Kidney (tissue), 14 donors: ENCODE results near the gene DSE. TPM values are rescaled to one million over a fixed set of nuclear protein-coding genes. Genes with fewer than 3 reads are reported as not detected.

ENCODE experiments used
- DNase-seq, 5 donors: peaks; one replicate each; pipeline ENCODE4 v3.0.0-alpha.2; 2013 to 2020
- FAIRE-seq: peaks from 2 replicates; lab custom pipeline; 2012; peaks lifted over from hg19 to GRCh38; lab: Jason Lieb, UNC
- H3K27ac ChIP-seq, 2 donors: one replicate each; pipeline ENCODE4 v1.7.0; 2013; ENCODE audit warnings: low read depth in 2 of 2, low read length in 2 of 2, inconsistent platforms in 1 of 2
- H3K27me3 ChIP-seq: one replicate; pipeline ENCODE4 v1.7.1; 2013; ENCODE audit warnings: low read length, inconsistent platforms; ENCODE audit not compliant: control insufficient read depth, insufficient read depth
- H3K36me3 ChIP-seq, 3 donors: one replicate each; pipeline versions ENCODE4 v1.7.0 to v1.7.1; 2013; ENCODE audit warnings: low read length in 3 of 3, control low read depth in 1 of 3, inconsistent platforms in 1 of 3; ENCODE audit not compliant: insufficient read depth in 3 of 3, control insufficient read depth in 2 of 3
- H3K4me1 ChIP-seq, 3 donors: one replicate each; pipeline versions ENCODE4 v1.7.0 to v1.7.1; 2013; ENCODE audit warnings: low read length in 3 of 3, inconsistent platforms in 1 of 3, low read depth in 1 of 3; ENCODE audit not compliant: control insufficient read depth in 2 of 3, insufficient read depth in 2 of 3
- H3K4me3 ChIP-seq, 3 donors: one replicate each; pipeline versions ENCODE4 v1.7.0 to v1.8.1; 2013; ENCODE audit warnings: low read length in 3 of 3, control low read depth in 1 of 3, inconsistent platforms in 1 of 3
- H3K9ac ChIP-seq, 3 donors: one replicate each; pipeline versions ENCODE4 v1.7.0 to v1.7.1; 2013; ENCODE audit warnings: low read length in 3 of 3, control low read depth in 1 of 3, inconsistent platforms in 1 of 3
- H3K9me3 ChIP-seq, 3 donors: one replicate each; pipeline versions ENCODE4 v1.7.0 to v1.7.1; 2013; ENCODE audit warnings: low read length in 3 of 3, control low read depth in 1 of 3, inconsistent platforms in 1 of 3; ENCODE audit not compliant: control insufficient read depth in 2 of 3, insufficient read depth in 1 of 3
- intact Hi-C: fragments of 100-400 bp; cut with DNase I; formaldehyde crosslinking; loops from one replicate; pipeline ENCODE4 v1.11.1; 2022
- polyA plus RNA-seq: library from polyadenylated mRNA; stranded (reverse); fragments of 350-450 nt; fragmentation: Illumina TruSeq; extraction: RNeasy Lipid Tissue Mini Kit (QIAGEN cat#74804); gene quantifications from one replicate; pipeline ENCODE4 v1.2.3, GENCODE V29; 2014; ENCODE audit warnings: low read depth, low replicate concordance; ENCODE audit not compliant: insufficient read depth
- total RNA-seq: library from RNA; stranded (reverse); fragmentation: NEBNext Ultra II Directional; extraction: Animal tissue kit (Norgen Biotek cat#: 25700); gene quantifications from one replicate; pipeline ENCODE4 v1.2.1, GENCODE V29; 2021
- TF ChIP-seq, protein P1 (sequence below): IDR thresholded peaks from 3 replicates; pipeline ENCODE4 v1.5.1; 2012; ENCODE audit warnings: mild to moderate bottlenecking, moderate library complexity, borderline replicate concordance; ENCODE audit not compliant: insufficient read depth; ENCODE audit errors: extremely low read depth
- donor health status: control.
- donor health status: control.
- donor health status: control.
- donor health status: control.
- donor health status: control.
- donor health status: DM: yes; HTN: yes; CAD: no.
- donor health status: Normal renal cell carcinoma (clear cell type).

Gene DSE
- total and polyA plus RNA-seq, 2 donors from 2014 or later = 6.9 to 47.7 TPM

DNA sequence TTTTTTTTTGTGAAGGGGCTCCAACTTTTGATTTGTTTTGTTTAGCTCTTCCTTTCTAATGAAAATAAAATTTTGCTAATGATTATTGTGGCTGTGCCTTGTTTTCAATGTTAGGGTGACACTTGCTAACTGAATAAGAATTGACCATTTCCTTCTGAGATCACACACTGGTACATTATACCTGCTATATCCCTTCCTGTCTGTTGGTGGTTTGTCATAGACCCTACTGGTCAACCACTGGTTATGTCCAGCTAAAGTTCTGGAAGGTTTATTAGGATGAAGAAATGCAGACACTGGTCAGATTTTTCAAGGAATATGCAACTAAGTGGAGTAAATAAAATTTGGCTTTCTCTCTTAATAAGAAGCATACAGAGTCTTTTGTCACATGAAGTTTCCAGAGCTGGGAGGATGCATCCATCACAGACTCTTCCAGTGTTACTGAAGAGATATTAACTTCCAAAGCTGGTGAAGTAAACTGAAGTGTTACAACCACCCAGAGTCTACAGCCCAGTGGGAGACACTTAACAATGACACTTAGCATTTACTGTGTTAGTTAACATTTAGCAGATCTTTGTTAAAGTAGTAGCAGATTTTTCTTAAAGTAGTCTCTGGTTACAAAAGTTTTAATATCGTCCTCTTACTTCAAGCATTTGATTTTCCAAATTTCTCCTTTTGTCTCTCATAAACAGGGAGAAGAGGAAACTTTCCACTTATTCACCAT is 121.0 kb downstream of the DSE start:
- no peaks in the 10 kb centered on the region for H3K4me1 ChIP-seq
- intact Hi-C loops = no loop called here
- TF ChIP-seq, protein P1, sequence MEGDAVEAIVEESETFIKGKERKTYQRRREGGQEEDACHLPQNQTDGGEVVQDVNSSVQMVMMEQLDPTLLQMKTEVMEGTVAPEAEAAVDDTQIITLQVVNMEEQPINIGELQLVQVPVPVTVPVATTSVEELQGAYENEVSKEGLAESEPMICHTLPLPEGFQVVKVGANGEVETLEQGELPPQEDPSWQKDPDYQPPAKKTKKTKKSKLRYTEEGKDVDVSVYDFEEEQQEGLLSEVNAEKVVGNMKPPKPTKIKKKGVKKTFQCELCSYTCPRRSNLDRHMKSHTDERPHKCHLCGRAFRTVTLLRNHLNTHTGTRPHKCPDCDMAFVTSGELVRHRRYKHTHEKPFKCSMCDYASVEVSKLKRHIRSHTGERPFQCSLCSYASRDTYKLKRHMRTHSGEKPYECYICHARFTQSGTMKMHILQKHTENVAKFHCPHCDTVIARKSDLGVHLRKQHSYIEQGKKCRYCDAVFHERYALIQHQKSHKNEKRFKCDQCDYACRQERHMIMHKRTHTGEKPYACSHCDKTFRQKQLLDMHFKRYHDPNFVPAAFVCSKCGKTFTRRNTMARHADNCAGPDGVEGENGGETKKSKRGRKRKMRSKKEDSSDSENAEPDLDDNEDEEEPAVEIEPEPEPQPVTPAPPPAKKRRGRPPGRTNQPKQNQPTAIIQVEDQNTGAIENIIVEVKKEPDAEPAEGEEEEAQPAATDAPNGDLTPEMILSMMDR = no peak
- no peaks in the 10 kb centered on the region for H3K27me3 ChIP-seq
- no peaks in the 10 kb centered on the region for H3K36me3 ChIP-seq
- H3K27ac ChIP-seq = no peak overlapping the region
- no peak overlapping the region for H3K9ac ChIP-seq
- H3K9me3 ChIP-seq = no peaks in the 10 kb centered on the region
- FAIRE-seq (no peak), DNase-seq (no peak)
- no peak overlapping the region for H3K4me3 ChIP-seq

DNA sequence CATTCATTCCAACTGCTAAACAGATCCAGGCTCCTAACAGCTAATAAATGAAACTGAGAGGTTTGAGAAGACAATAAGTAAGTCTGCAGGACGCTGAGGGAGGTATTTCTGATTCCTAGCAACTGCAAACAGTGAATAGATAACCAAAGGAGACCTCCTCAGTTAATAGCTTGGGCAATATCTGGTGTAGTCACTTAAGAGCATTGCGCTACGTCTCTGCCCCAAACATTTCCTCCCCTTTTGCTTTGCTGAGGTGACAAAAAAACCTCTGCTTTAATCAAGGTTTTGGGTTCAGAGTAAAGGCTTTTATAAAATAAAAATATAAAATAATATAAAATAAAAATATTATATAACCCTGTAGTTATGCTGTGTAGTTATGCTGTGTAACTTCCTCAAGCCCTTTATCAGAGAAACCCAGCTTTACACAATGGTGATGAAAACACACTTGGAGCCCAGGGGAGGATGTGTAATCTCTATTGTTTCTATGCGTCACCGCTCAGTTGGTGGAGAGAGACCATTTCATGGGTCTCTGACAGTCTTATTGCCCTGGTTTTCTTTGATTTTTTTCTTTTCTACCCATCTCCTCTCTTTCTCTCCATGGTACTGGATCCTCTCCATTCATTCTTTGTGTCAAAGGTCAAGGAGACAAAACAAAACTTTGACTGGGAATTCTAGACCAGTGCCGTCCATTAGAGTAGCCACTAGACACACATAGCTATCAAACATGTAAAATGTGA is 121.8 kb downstream of the DSE start:
- Histone ChIP-seq H3K9me3 (no peaks in the 10 kb centered on the region), H3K27me3 (no peaks in the 10 kb centered on the region), H3K4me3 (no peak overlapping the region), H3K36me3 (no peaks in the 10 kb centered on the region), H3K4me1 (no peaks in the 10 kb centered on the region), H3K27ac (no peak overlapping the region), H3K9ac (no peak overlapping the region)
- intact Hi-C loops = no loop called here
- DNase-seq (no peak), FAIRE-seq (no peak)
- TF ChIP-seq, protein P1 = no peak

Other genes with a start within 250 kb of the DSE start
- 0.50 TPM for gene COL10A1, start 244.8 kb upstream of the DSE start, total RNA-seq
- not detected for gene COL10A1, start 244.8 kb upstream of the DSE start, polyA plus RNA-seq
- 25.8 TPM for gene TSPYL4, start 116.9 kb upstream of the DSE start, total RNA-seq
- gene TSPYL4, start 116.9 kb upstream of the DSE start, polyA plus RNA-seq = 15.2 TPM
- 112 TPM for gene TSPYL1, start 91.0 kb upstream of the DSE start, total RNA-seq
- gene TSPYL1, start 91.0 kb upstream of the DSE start, polyA plus RNA-seq = 68.7 TPM
- 8.2 TPM for gene CALHM6, start 90.4 kb downstream of the DSE start, total RNA-seq
- 2.4 TPM for gene CALHM6, start 90.4 kb downstream of the DSE start, polyA plus RNA-seq
- gene CALHM5, start 140.7 kb downstream of the DSE start, total RNA-seq = 1.3 TPM
- gene CALHM5, start 140.7 kb downstream of the DSE start, polyA plus RNA-seq = 2.1 TPM
- not detected for gene TRAPPC3L, start 174.7 kb downstream of the DSE start, total RNA-seq
- gene TRAPPC3L, start 174.7 kb downstream of the DSE start, polyA plus RNA-seq = not detected
- not detected for gene CALHM4, start 182.8 kb downstream of the DSE start, total RNA-seq
- gene CALHM4, start 182.8 kb downstream of the DSE start, polyA plus RNA-seq = 0.60 TPM
- 39.3 TPM for gene RWDD1, start 200.6 kb downstream of the DSE start, total RNA-seq
- 84.1 TPM for gene RWDD1, start 200.6 kb downstream of the DSE start, polyA plus RNA-seq
- 1.8 TPM for gene RSPH4A, start 245.5 kb downstream of the DSE start, total RNA-seq
- gene RSPH4A, start 245.5 kb downstream of the DSE start, polyA plus RNA-seq = 0.62 TPM